ENCODE data around the gene FNDC3A.

- TF ChIP-seq CTCF (IDR thresholded peaks at IDR 0.05) (peak; percentile 35 to 64 (median 48)), POLR2A (IDR thresholded peaks at IDR 0.05) (no peak)
Observed at GRCh38 chr13:49098771-49099512, 123.2 kb downstream of the FNDC3A start.

Data from heart left ventricle (tissue), 13 donors.